SK-N-SH (cell line): ENCODE measurements around the gene ARF5. TPM values are rescaled to one million over a fixed set of nuclear protein-coding genes. Genes with fewer than 3 reads are reported as not detected.
A peak's percentile ranks its signal among the peaks of the same experiment; 100 is the strongest.

ENCODE experiments used
- CTCF ChIA-PET: fragments of 300-600, 350-600 bp; formaldehyde crosslinking; extraction: SDS; loops from one replicate; lab custom pipeline; 2021; lab: Yijun Ruan, JAX
- POLR2A ChIA-PET: fragments of 350-600 bp; sonication (Branson Sonifier 250); formaldehyde crosslinking; extraction: SDS; loops from one replicate; lab custom pipeline; 2020; ENCODE audit warnings: antibody characterized with exemption, inconsistent platforms; lab: Yijun Ruan, JAX
- DNase-seq: peaks from one replicate; pipeline ENCODE4 v3.0.0; 2012
- H2AFZ ChIP-seq: fragments of 200-600 bp; sonication (generic); 2 replicates; pipeline ENCODE4 v1.8.1; 2016; ENCODE audit warnings: antibody characterized with exemption, mild to moderate bottlenecking, low read depth
- H3F3A ChIP-seq: fragments of 200-600 bp; sonication (generic); replicated peaks from 2 replicates; pipeline ENCODE3; 2016; ENCODE audit warnings: antibody characterized with exemption, mild to moderate bottlenecking; ENCODE audit not compliant: insufficient read depth
- H3K27ac ChIP-seq, 2 experiments: fragments of 200-500 bp in 1 of 2; fragments of 200-600 bp in 1 of 2; sonication (Bioruptor generic) in 1 of 2; sonication (generic), shearing (Covaris generic) in 1 of 2; 2 replicates each; pipeline versions ENCODE4 v1.5.1 to v1.6.1; 2014 to 2016; ENCODE audit warnings: low read depth in 2 of 2, inconsistent platforms in 1 of 2, low read length in 1 of 2, mild to moderate bottlenecking in 1 of 2, mixed read lengths in 1 of 2
- H3K27me3 ChIP-seq: fragments of 200-600 bp; sonication (generic), shearing (Covaris generic); 2 replicates; pipeline ENCODE4 v1.6.1; 2016; ENCODE audit warnings: mixed run types; ENCODE audit not compliant: insufficient read depth
- H3K36me3 ChIP-seq, 2 experiments: fragments of 200-500 bp in 1 of 2; fragments of 200-600 bp in 1 of 2; sonication (Bioruptor generic) in 1 of 2; sonication (generic) in 1 of 2; replicated peaks in 1 of 2; 2 replicates each; pipeline versions ENCODE3 to v1.5.1; 2014 to 2016; ENCODE audit warnings: low read length in 1 of 2, mild to moderate bottlenecking in 1 of 2; ENCODE audit not compliant: insufficient read depth in 2 of 2, control insufficient read depth in 1 of 2
- H3K4me1 ChIP-seq, 2 experiments: fragments of 200-500 bp in 1 of 2; fragments of 200-600 bp in 1 of 2; sonication (Bioruptor generic) in 1 of 2; sonication (generic), shearing (Covaris generic) in 1 of 2; 2 replicates each; pipeline versions ENCODE4 v1.5.1 to v1.6.1; 2014 to 2016; ENCODE audit warnings: low read depth in 1 of 2, low read length in 1 of 2, mixed run types in 1 of 2; ENCODE audit not compliant: insufficient read depth in 2 of 2, control insufficient read depth in 1 of 2
- H3K4me2 ChIP-seq: fragments of 200-600 bp; sonication (generic), shearing (Covaris generic); 2 replicates; pipeline ENCODE4 v1.6.1; 2017; ENCODE audit warnings: mixed run types
- H3K4me3 ChIP-seq, 2 experiments: fragments of 200-500 bp in 1 of 2; fragments of 200-600 bp in 1 of 2; sonication (Bioruptor generic) in 1 of 2; sonication (generic), shearing (Covaris generic) in 1 of 2; 2 replicates each; pipeline versions ENCODE4 v1.5.1 to v1.8.1; 2014 to 2016; ENCODE audit warnings: low read depth in 2 of 2, inconsistent platforms in 1 of 2, low read length in 1 of 2, mild to moderate bottlenecking in 1 of 2, mixed read lengths in 1 of 2, moderate library complexity in 1 of 2
- H3K79me2 ChIP-seq: fragments of 200-600 bp; sonication (generic); 2 replicates; pipeline ENCODE4 v1.8.1; 2017; ENCODE audit warnings: mild to moderate bottlenecking; ENCODE audit not compliant: insufficient read depth
- H3K9ac ChIP-seq: fragments of 200-600 bp; sonication (generic); 2 replicates; pipeline ENCODE4 v1.6.1; 2017; ENCODE audit warnings: mixed run types
- H3K9me2 ChIP-seq: fragments of 200-600 bp; sonication (generic); 2 replicates; pipeline ENCODE4 v1.6.1; 2017; ENCODE audit warnings: mixed run types
- H3K9me3 ChIP-seq: fragments of 200-600 bp; sonication (generic); 2 replicates; pipeline ENCODE4 v1.6.1; 2017; ENCODE audit warnings: mixed run types, mild to moderate bottlenecking, moderate library complexity
- H4K20me1 ChIP-seq: fragments of 200-600 bp; sonication (generic); 2 replicates; pipeline ENCODE4 v1.6.1; 2017; ENCODE audit warnings: mild to moderate bottlenecking, mixed run types; ENCODE audit not compliant: insufficient read depth
- CHD2 ChIP-seq: fragments of 150-350 bp; IDR thresholded peaks from 2 replicates; pipeline ENCODE4 v1.6.1; 2018; ENCODE audit warnings: low read length; ENCODE audit not compliant: partially characterized antibody
- CTCF ChIP-seq: fragments of 200-600 bp; sonication (generic); IDR thresholded peaks from 2 replicates; pipeline ENCODE4 v1.6.1; 2017; ENCODE audit warnings: antibody characterized with exemption, mild to moderate bottlenecking, moderate library complexity
- ELF1 ChIP-seq: IDR thresholded peaks from 2 replicates; pipeline ENCODE4 v1.4.0; 2012
- EP300 ChIP-seq, 2 experiments: IDR thresholded peaks; 2 replicates each; pipeline versions ENCODE4 v1.4.0 to v1.6.1; 2012; ENCODE audit warnings: borderline replicate concordance in 1 of 2, low read depth in 1 of 2, low read length in 1 of 2
- FOSL2 ChIP-seq: IDR thresholded peaks from 2 replicates; pipeline ENCODE4 v1.4.0; 2012; ENCODE audit warnings: low read depth, mild to moderate bottlenecking, moderate library complexity, borderline replicate concordance
- GATA2 ChIP-seq: sonication (generic); formaldehyde crosslinking; IDR thresholded peaks from 2 replicates; pipeline ENCODE4 v1.5.0; 2020; ENCODE audit warnings: mild to moderate bottlenecking, missing genetic modification reagents
- IRF3 ChIP-seq: fragments of 150-350 bp; IDR thresholded peaks from 2 replicates; pipeline ENCODE4 v1.6.1; 2016; ENCODE audit warnings: mild to moderate bottlenecking, low read depth, low read length
- MAX ChIP-seq: IDR thresholded peaks from 2 replicates; pipeline ENCODE4 v1.4.0; 2012; ENCODE audit warnings: low read depth
- MXI1 ChIP-seq: IDR thresholded peaks from 2 replicates; pipeline ENCODE4 v1.6.1; 2012; ENCODE audit warnings: mild to moderate bottlenecking, low read depth, low read length, improper control_type of control experiment
- NFIC ChIP-seq: IDR thresholded peaks from 2 replicates; pipeline ENCODE4 v1.4.0; 2012; ENCODE audit warnings: borderline replicate concordance
- NRF1 ChIP-seq: IDR thresholded peaks from 2 replicates; pipeline ENCODE4 v1.6.1; 2012; ENCODE audit warnings: low read depth, mild to moderate bottlenecking, low read length
- PBX3 ChIP-seq: IDR thresholded peaks from 2 replicates; pipeline ENCODE4; 2012
- RAD21 ChIP-seq: IDR thresholded peaks from 2 replicates; pipeline ENCODE4 v1.6.1; 2012; ENCODE audit warnings: mild to moderate bottlenecking, low read length
- RCOR1 ChIP-seq: fragments of 150-350 bp; IDR thresholded peaks from 2 replicates; pipeline ENCODE4 v1.6.1; 2017; ENCODE audit warnings: antibody characterized with exemption, low read length
- REST ChIP-seq: IDR thresholded peaks from 2 replicates; pipeline ENCODE4 v1.6.1; 2012; ENCODE audit warnings: mild to moderate bottlenecking, low read depth, low read length, moderate library complexity
- RFX5 ChIP-seq: IDR thresholded peaks from 2 replicates; pipeline ENCODE4 v1.6.1; 2012; ENCODE audit warnings: mild to moderate bottlenecking, improper control_type of control experiment, low read length
- RXRA ChIP-seq: IDR thresholded peaks from 2 replicates; pipeline ENCODE4 v1.4.0; 2012; ENCODE audit warnings: low read depth, mild to moderate bottlenecking, borderline replicate concordance
- TEAD4 ChIP-seq: IDR thresholded peaks from 2 replicates; pipeline ENCODE4 v1.4.0; 2012; ENCODE audit warnings: mild to moderate bottlenecking, borderline replicate concordance; ENCODE audit not compliant: insufficient read depth
- USF1 ChIP-seq: IDR thresholded peaks from 2 replicates; pipeline ENCODE4 v1.4.0; 2012; ENCODE audit warnings: low read depth, borderline replicate concordance
- ZBTB33 ChIP-seq: IDR thresholded peaks from 2 replicates; pipeline ENCODE4 v1.4.0; 2012; ENCODE audit warnings: low read depth, borderline replicate concordance
- WGBS: methylation state at CpG from one replicate; pipeline ENCODE4 v1.1.6; 2017; ENCODE audit warnings: low lambda C conversion rate; 5-methylcytosine and 5-hydroxymethylcytosine counted together
- polyA plus RNA-seq, 3 experiments: library from polyadenylated mRNA; depleted of rRNA; stranded (reverse); fragments of >200 nt; gene quantifications; 2 replicates each; pipeline ENCODE4 v1.2.3, GENCODE V29; 2012

Gene ARF5
- polyA plus RNA-seq, 1 of the 3 experiments (the other 2 are of a cell fraction): 562 TPM

- peaks cover 6% of the 10 kb centered on the region for H3F3A ChIP-seq
- POLR2A ChIA-PET: interaction anchor here (0.8 to 1.1 kb wide), 2 partner anchors 9 to 63 kb away, joined by 3 to 5 read pairs; partner anchors contain the start of gene SND1
- no peaks in the 10 kb centered on the region for H3K9me2 ChIP-seq
- peak overlapping the region; percentile 62 to 84 for H3K27ac ChIP-seq
- H3K27me3 ChIP-seq: no peaks in the 10 kb centered on the region
- DNase-seq: peak; percentile 94
- H4K20me1 ChIP-seq: peaks cover 17% of the 10 kb centered on the region
- no peaks in the 10 kb centered on the region for H3K9me3 ChIP-seq
- H3K4me3 ChIP-seq: peak overlapping the region; percentile 96 to 100
- H2AFZ ChIP-seq: peak overlapping the region; percentile 83
- peak overlapping the region; percentile 91 for H3K9ac ChIP-seq
- peaks cover 33% of the 10 kb centered on the region for H3K79me2 ChIP-seq
- H3K4me1 ChIP-seq: peaks cover 10 to 30% of the 10 kb centered on the region in 2 experiments; a peak in 3 of 4 replicates
- CTCF ChIA-PET: interaction anchor here (0.6 to 7.9 kb wide), 32 partner anchors 9 to 758 kb away, joined by 3 to 78 read pairs (median 4); partner anchors contain the start of gene PAX4
- WGBS: 12% methylated on average over 36 of the region's 43 CpGs
- H3K36me3 ChIP-seq: peaks cover 20 to 21% of the 10 kb centered on the region in 2 experiments
- peak overlapping the region; percentile 98 for H3K4me2 ChIP-seq
- TF ChIP-seq PBX3: no peak
- no peak for TF ChIP-seq NRF1
- TF ChIP-seq MXI1: peak; percentile 60; the same call in 1 of the 2 replicates
- TF ChIP-seq REST: peak; percentile 27; the same call in 1 of the 2 replicates
- no peak for TF ChIP-seq ZBTB33
- TF ChIP-seq FOSL2: no peak
- no peak for TF ChIP-seq IRF3
- TF ChIP-seq USF1: no peak
- no peak for TF ChIP-seq RXRA
- peak; percentile 80 for TF ChIP-seq RAD21
- TF ChIP-seq MAX: 0 out of 2 replicates have a peak, but pooled peaks have one; percentile 42
- peak; percentile 71 for TF ChIP-seq CHD2
- TF ChIP-seq NFIC: no peak
- no peak for TF ChIP-seq ELF1
- TF ChIP-seq EP300 (IDR thresholded peaks at IDR 0.05; ENCODE audit: borderline replicate concordance in 1 of 2, low read depth in 1 of 2, low read length in 1 of 2): no peak
- peak; percentile 54 for TF ChIP-seq RCOR1
- TF ChIP-seq RFX5: no peak
- TF ChIP-seq TEAD4: no peak
- no peak for TF ChIP-seq GATA2 (CRISPR knock-in tag)
- TF ChIP-seq CTCF: peak; percentile 77
Measured at GRCh38 chr7:127588697-127589482, 679 bp downstream of the ARF5 start.
